GM19455 (cell line): ENCODE results near the gene EFCAB12.

Experiments
- ATAC-seq: cut with Tn5 transposase; IDR thresholded peaks from one replicate; pipeline ENCODE4 v1.9.1; 2021; ENCODE audit not compliant: unreplicated experiment

The EFCAB12 gene

DNA sequence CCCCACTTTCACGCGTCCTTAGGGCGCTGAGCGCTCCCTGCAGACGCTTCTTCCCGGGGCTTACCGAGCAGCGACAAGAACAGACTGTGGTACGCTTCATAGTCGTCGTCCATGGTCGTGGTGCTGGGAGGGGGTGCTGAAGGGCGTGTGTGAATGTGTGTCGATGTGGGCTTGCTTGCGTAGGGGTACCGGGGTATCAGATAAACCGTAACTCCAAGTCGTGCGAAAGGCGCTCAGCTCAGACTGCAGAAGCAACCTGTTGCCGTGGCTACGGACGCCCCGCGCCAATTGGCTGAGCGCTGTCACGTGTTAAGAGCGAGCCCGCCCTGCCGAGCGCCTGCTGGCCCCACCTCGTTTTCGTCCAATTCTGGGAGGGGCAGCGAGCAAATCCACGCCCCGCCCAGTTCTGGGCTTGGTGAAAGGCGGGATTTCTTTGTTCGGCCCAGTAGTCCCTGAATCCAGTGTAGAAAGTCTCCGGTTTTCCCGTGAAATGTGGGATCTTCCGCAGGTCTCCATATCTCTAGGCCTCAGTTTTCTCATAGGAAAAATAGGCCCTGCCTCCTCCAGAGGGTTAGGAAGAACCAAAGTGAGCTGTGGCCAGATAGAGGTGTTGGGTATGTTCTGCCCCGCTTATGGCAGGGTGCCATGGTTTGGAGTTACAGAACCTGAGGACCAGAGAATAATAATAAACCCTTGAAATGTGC, at the start of gene EFCAB12:
Gene EFCAB12, minus strand, starts transcription at position 261 of the 704 bp plus-strand sequence. Its CDS starts 148 bp downstream, at position 113.
- ATAC-seq, result peak; percentile 84

DNA sequence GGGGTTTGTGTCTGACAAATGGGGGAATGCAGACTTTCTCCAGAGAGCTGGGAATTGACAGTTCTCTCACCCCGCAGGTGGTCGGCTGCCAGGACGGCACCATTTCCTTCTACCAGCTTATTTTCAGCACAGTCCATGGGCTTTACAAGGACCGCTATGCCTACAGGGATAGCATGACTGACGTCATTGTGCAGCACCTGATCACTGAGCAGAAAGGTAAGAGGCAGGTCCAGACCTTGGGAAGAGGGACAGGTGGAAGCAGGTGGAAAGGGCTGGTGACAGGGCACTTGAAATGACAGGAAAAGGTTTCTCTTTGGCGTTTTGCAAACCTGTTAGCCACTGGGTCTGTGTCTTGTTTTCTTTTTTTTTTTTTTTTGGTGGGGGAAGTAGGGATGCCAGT, 48.1 kb upstream of the EFCAB12 start:
- ATAC-seq, result no peak

DNA sequence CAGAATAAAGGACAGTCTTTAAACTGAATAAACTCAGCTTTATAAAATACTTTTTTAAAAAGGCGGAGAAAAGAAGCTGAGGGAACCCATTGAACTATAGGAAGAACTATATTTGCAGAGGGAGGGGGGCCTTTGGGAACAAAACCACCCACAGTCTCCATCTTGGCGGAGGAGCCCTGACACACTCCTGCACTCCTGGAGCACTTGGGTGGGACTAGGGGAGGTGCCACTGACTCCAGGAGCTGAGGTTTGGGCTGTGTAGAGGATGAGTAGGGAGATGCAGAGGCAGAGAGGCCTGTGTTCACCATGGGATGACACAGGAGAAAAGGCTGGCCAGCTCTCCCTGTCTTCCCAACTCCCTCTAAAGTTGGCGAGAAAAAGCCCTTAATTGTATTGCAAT, 47.4 kb upstream of the EFCAB12 start:
- ATAC-seq, result no peak

DNA sequence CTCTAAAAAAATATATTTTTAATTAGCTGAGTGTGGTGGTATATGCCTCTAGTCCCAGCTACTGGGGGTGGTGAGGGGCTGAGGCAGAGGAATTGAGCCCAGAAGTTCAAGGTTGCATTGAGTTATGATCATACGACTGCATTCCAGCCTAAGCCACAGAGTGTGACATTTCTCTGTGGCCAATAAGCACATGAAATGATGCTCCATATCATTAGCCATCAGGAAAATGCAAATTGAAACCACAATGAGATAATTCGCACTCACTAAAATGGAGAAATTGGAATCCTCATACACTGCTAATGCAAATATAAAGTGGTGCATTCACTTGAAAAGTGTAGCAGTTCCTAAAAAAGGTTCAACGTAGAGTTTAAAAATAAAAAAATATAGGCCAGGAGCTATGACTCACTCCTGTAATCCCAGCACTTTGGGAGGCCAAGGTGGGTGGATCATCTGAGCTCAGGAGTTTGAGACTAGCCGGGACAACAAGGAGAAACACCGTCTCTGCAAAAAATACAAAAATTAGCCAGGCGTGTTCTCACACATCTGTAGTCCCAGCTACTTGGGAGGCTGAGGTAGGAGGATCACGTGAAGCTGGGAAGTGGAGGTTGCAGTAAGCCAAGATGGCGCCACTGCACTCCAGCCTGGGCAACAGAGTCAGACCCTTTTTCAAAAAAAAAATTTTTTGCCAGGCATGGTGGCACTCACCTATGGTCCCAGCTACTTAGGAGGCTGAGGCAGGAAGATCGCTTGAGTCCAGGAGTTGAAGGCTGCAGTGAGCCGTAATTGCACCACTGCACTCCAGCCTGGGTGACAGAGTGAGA, 46.8 kb upstream of the EFCAB12 start:
- no peak for ATAC-seq

DNA sequence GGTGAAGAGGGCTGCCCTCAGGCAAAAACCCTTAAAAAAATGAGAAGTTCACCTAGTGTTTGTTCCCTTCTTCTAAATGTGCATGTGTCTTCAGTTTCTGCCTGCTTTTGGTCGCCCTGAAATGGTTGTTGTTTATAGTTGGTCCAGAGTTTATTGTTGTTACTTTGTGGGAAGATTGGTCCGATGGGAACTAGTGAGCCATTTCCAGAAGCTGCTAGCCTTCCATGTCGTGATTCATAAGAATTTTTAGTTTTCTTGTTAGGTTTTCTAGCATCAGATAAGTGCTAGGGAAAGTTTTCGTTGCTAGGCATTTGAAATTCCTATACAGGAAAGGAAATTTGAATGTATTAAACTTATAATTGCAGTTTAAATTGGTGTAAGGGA, 45.3 kb upstream of the EFCAB12 start:
- ATAC-seq, result no peak

DNA sequence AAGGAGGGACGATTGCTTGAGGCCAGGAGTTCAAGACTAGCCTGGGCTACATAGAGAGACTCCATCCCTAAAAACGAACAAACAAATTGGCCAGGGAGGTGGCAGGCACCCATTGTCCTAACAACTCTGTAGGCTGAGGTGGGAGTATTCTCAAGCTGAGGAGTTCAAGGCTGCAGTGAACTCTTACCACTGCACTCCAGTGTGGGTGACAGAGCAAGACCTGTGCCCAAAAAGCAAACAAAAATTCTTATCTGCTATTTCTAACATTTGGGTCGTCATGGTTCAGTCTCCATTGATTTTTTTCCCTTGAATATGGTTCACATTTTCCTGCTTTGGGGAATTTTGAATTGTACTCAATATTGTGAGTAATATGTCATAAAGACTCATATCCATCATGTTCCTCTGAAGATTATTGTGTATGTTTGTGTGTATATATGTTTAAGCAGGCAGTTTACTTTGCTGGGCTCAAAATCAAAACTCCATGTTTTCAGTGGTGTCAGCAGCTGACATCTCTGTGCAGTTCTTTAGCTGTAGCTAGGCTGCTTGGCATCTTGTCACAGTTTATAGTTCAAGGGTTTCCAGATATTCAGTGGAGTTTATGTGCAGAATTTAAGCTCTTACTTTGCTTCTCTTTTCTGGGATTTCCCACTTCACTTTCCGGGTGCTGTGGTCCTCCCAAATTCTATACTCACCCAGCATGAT, 44.8 kb upstream of the EFCAB12 start:
- ATAC-seq, result no peak

DNA sequence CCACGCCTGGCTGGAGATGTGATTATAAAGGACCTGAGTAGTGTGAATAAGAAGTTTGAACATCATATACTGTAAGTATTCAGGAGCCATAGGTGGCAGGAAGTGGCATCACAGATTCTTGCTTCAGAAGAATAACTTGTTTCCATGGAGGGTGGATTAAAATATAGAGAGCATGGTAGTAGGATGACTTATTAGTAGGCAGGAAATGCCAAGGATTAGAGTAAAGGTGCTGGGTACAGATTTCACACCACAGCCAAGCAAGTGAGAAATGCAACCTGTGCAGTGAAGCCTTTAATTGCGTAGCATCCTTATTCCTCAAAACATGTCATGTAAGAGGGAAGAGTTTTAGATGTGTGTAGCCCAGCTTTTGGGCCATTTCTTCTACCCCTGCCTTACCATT, 42.4 kb upstream of the EFCAB12 start:
- no peak for ATAC-seq

DNA sequence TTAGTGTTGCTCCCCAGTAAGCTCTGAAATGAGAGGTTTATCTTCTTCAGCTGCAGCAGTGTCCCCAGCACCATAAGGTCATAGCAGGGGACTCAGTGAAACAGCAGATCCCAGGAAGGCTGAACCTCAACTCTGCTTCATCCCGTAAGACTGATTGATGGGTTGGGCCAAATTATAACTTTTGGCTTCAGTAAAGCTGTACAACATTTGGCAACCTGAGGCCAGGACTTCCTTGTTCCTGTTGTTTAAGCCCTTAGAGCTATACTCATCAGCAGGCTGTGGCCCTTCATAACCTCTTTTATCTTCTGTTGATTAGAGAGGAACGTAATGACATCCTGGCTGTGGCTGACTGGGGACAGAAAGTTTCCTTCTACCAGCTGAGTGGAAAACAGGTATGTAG, 40.6 kb upstream of the EFCAB12 start:
- no peak for ATAC-seq

DNA sequence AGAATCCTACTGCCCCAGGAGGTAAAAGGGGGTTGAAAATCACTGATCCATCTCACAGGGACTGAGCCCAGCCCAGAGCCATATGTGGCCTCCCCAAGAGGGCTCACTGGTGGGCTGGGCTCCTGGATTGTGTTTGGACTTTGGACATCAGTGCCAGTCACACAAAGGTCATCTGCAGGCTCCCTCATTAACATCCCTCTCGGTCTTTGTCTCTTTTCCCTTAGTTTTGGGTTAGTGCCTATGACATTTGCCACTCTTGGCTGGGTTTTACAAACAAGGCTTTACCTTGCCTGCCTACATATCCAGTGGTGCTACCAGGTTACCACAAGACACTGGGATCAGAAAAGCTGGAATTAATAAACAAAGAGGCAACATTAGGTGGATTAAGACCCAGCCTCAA, 39.5 kb upstream of the EFCAB12 start:
- no peak for ATAC-seq

DNA sequence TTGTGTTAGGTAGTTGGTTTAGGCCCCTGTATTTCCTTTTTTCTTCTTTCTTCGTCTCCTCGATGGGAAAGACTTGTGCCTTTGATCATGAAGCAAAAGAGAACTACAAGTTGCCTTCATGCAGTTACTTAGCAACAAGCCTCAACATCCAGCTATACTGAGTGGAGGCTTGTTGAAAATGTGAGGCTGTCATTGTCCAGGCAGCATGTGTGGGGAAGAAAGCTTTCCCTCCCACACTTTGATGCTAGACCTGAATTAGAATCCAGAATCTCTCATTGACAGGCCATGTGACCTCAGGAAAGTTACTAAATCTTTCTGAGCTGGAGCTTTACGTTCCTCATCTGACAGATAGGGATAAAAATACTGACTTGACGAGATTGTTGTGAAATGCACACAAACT, 35.3 kb upstream of the EFCAB12 start:
- ATAC-seq, result no peak

DNA sequence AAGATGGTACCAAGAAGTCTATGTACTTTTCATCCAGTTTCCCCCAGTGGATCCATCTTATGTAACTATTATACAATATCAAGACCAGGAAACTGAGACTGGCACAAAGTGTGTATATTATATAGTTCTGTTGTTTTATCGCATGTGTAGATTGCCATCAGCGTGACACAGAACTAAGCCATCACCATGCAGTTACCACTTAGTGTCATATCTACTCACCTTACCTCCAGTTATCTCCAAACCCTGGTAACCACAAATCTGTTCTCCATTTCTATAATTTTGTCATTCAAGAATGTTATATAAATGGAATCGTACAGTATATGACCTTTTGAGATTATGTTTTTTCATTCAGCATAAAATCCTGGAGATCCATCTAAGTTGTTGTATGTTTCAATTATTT, 34.7 kb upstream of the EFCAB12 start:
- no peak for ATAC-seq

DNA sequence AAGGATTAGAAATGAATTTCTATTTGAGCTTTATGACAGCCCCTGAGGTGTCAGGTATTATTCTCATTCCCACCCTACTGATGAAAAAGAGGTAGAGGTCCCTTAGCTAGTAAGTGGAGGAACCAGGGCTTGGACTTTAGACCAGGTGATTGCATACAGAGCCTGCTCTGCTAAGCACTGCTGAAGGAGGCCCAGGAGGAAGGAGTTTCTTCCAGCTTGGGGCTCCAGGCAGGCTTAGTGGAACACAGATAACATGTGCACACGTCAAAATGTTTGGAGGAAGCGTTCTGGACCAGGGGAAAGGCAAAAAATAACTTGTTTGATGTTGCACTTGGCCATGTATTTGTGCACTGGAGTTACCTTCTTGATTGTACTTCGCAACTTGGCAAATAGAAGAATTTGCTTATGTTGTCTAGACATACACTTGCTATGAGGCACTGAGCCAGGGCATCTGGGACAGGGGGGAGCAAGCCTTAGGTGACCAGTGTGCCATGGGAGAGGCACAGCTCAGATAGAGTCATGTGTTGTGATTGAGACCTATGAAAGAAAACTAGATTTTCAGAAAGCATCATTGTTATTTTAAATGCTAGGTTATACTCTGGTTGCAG, 34.0 kb upstream of the EFCAB12 start:
- no peak for ATAC-seq

DNA sequence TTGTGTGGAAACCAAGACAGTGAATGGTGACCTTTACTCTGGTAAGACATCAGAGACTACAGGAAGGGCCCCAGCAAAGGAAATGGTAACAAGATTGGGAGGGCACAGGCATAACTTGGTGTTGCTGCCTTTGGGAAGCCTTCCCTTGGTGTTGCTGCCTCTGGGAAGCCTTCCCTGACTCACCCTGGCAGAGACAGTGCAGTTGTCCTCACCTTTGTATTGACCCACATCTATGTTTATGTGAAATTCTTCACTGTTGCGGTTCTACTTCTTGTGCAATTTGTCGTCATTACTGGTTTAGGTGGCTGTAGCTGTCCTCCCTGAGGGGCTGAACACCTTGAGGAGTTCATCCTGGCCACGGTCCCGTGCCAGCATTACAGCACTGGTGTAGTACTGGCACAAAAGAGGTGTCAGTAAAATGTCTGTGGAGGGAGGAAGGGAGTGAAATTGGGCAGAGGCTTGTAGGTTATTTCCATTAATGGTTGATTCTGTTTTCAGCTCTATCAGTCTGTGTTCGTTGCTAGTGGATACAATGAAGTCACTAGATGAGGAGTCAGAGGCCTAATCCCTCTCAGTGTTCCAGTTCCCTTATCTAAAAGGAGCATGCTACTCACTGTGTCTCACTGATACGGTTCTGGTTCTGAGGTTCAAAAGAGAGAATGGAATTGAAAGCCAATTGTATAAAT, 33.2 kb upstream of the EFCAB12 start:
- ATAC-seq, result no peak

DNA sequence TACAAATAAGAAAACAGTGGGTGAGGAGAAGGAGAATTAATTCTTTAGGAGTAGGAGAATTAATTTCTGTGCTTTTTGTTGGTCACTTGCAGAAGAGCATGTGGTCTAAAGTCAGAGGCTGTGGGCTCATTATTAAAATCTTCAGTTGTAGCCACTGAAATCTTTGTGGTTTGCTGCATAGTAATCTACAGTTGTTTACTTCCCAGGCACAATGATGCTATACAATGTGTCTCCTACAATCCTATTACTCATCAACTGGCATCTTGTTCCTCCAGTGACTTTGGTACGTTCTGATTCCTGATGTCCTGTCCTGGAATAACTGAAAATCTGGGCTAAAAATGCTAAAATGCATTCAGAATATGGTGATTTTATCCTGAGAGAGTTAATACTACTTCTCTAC, 32.6 kb upstream of the EFCAB12 start:
- no peak for ATAC-seq

DNA sequence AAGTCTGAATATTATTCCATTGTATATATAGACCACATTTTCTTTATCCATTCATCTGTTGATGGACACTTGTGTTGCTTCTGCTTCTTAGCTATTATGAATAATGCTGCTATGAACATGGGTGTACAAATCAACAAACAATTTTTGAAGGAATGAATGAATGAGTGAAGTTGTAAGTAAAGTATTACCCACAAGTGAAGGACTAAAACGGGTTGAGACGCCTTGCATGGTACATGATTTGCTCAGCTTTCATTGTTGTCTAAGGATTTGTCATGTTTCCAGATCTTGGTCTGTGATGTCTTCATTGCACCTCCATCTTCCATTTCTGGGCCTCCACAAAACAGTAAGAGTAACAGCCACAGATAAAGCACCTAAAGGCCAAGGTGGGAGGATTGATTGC, 32.1 kb upstream of the EFCAB12 start:
- no peak for ATAC-seq

DNA sequence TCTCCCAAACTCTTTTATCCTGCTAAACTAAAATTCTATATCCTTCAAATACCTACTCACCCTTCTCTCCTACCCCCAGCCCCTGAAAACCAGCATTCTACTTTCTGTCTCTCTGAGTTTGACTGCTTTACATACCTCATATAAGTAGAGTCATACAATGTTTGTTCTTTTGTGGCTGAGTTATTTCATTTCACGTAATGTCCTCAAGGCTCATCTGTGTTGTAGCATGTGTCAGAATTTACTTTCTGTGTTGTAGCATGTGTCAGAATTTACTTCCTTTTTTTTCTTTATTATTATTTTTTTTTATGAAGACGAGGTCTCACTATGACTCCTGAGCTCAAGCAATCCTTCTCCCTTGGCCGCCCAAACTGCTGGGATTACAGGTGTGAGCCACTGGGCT, 31.7 kb upstream of the EFCAB12 start:
- ATAC-seq, result no peak

DNA sequence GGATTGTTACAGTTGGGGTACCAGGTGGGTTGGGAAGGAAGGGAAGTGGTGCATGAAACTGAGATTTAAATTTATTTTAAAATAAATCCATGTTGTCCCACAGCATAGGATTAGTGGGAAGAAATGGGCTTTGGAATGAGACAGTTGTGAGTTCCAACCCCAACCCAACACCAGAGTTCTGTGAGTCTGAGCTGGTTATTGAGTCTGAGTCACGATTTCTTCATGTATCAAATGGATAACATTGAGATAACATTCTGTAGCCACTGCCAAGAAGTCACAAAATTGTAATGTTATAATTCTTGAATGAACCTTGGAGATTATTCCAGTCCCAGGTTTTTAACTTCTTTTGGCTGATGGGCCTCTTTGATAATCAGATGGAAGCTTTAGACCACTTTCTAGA, 25.3 kb upstream of the EFCAB12 start:
- no peak for ATAC-seq

DNA sequence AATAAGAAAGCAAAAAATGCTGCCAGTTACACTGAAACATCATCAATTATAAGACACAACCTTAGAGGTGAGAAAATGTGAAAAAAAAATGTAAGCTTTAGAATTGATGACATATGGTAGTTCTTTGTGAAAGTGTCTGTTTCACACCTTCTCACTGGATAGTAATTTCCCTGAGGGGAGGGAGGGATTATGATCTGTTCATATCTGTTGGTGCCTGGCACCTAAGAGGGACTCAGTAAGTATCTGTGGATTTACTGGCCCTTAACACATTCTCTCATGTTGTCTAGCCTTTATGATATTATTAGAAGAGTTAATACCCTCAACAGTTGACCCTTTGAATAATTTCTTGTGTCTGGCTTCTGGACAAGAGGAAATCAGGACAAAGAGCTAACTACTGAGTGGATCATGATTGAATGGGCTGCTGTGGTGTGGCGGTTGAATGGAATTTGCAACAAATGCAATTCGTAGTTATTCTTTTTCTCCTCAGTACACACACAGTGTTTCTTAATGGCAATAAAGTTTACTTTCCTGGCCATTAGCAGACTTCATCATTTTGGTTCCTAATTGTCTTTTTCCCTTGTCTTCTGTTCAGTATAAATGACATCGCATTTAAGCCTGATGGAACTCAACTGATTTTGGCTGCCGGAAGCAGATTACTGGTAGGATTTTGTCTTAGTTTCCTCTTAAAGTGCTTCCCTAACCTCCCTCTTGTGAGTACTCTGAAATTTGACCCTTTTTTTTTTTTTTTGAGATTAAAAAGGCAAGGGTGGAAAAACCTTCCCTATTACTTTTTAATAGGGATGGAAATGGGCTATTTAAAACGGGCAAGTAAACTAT, 21.1 kb upstream of the EFCAB12 start:
- ATAC-seq, result no peak

DNA sequence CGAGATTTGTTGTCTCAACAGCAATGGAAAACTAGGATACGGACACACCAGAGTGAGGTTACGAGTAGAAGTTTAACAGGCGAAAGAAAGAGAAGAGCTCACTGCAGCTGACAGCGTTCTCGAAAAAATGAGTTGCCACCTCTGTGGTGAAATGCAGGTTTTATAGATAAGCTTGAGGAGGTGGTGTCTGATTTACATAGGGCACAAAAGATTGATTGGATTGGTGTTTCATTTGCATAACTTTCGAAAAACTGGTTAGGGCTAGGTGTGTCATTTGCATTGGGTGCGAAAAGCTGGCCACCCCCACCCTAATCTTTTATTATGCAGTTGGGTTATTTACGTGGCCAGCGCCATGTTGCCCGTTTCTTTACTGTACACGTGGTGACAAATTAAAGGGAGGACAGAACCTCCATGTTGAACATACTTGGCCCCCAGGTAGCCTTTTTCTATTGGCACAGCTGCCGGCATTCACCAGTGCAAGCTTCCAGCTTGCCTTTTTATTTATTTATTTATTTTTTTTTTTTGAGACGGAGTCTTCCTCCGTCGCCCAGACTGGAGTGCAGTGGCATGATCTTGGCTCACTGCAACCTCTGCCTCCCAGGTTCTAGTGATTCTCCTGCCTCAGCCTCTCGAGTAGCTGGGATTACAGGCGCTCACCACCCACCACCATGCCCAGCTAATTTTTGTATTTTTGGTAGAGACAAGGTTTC, 19.9 kb upstream of the EFCAB12 start:
- no peak for ATAC-seq
